GM21367 (cell line): ENCODE data around the gene MCTS1.
A peak's percentile ranks its signal among the peaks of the same experiment; 100 is the strongest.
"Not testable (repeated sequence)": the region's sequence is repeated elsewhere in the genome, so short reads cannot be mapped to it uniquely, and the experiment has no call there.

Experiments used
- ATAC-seq: cut with Tn5 transposase; IDR thresholded peaks from one replicate; pipeline ENCODE4 v1.9.1; 2021; ENCODE audit not compliant: unreplicated experiment

The MCTS1 gene, protein sequence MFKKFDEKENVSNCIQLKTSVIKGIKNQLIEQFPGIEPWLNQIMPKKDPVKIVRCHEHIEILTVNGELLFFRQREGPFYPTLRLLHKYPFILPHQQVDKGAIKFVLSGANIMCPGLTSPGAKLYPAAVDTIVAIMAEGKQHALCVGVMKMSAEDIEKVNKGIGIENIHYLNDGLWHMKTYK

DNA sequence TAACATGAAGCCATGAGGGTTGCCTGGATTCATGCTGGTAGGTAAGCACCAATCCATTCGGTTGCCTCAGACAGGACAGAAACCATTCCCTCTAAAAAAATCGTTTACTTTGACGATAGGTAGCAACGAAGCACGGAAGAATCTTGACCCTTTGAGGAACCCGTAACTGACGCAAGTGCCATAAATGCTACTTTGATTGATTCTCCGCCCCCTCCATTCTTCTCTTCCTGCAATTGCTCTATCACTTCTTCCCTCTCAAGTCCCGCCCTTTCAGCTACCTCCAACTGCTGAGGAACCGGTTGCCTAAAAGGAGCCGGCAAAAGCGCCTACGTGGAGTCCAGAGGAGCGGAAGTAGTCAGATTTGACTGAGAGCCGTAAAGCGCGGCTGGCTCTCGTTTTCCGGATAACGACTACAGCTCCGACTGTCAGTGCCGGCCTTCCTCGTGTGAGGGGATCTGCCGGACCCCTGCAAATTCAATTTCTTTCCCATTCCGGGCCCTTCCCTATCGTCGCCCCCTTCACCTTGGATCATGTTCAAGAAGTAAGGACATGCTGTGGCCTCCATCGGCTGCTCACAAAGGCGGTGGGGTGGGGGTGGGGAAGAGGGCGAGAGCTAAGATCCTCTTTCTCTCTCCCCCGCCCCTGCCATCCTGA is at the start of gene MCTS1:
Gene MCTS1 (plus strand): TSS at position 395 of the 654 bp plus-strand sequence. CDS start 136 bp downstream, at position 531.
- ATAC-seq: peak; percentile 92

DNA sequence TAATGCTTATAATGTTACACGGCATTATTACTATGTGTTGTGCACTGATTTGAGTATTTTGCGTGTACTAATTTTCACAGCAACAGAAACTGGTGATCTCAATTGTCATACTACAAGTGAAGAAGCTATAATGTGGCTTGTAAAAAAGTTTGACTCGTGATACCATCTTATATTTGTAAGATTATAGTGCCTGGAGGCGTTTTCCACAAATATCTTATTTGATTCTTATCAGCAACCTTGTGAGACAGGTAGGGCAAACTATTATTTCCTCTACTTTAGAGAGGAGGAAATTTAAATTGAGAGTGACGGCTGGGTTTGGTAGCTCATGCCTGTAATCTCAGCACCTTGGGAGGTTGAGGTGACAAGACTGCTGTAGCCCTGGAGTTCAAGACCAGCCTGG is 47.6 kb upstream of the MCTS1 start:
- no peak for ATAC-seq

DNA sequence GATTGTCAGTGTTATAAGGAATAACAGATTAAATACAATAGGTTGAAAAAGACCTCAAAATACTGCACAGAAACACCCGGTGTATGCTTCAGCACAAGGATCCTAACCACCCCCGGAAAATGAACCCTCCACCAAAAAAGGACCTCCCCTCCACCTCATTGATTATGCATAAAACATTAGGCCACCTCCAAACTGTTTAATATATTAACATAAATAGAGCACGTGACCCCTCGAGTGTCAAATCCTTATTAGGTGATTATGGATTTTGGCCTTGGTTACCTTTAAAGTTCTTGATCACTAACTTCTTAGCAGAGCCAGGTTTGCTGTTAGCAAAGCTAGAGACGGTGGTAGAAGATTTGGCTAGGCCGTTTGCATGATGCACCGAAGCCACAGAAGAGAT is 44.1 kb upstream of the MCTS1 start:
- ATAC-seq: no peak

DNA sequence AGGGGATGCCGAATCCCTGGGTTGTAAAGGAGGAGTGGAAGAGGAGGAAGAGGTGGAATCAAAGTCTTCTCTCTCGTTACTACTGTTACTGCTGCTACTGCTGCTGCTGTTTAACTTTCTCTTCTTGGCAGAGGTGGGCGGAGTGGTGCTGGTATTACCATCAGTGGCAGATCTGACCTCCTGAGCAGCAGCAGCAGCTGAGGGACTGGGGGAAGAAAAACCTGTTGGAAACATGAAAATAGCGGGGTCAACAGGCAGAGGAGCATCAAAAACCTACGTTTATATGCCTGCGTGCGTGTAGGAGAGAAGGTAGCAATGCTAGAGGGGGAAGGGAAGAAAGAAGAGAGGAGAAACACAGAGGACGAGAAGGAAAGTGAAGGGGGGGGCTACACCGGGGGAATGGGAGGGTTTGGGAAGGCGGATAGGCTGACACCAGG is 43.5 kb upstream of the MCTS1 start:
- ATAC-seq: peak; percentile 30

DNA sequence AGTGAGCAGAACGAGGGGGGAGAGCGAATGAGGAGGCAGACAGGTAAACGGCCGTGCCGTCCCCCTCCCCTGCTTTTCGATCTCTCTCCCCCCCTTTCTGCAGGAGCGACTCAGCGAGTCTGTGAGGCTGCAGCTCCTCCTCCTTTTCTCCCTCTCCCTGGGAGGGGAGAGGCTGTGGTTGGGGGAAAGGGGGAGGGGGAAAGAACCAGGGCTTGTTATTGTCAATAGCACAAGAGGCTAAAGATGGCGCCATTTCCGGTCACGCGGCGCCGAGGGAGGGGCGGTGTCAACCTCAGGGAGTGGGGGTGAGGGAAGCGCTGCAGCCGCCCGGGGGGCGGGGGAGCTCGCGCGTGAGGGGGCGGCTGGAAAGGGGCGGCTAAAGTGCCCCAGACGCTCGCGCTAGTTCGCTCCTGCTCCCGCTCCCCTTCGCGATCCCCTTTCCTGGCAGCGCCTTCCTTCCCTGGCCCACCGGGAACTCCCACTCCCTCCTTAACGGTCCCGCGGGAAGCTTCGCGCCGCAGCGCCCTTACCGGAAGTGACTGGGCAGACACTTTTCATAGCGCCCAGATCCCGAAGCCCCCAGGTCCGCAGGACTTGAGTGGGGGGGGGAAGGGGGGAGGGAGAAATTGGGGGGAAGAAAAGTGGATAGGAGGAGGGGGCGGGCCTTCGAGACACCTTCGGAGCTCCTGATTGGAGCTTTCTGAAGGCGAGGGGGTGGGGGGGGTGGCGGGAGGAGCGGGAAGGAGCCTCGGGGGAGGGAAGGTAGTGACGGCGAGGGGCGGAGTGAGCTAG is 42.9 kb upstream of the MCTS1 start, which contains the start of gene CUL4B:
Gene CUL4B (minus strand): TSS at position 121 of the 792 bp plus-strand sequence. CDS start 324 bp downstream, outside the sequence.
- ATAC-seq: peak; percentile 77

DNA sequence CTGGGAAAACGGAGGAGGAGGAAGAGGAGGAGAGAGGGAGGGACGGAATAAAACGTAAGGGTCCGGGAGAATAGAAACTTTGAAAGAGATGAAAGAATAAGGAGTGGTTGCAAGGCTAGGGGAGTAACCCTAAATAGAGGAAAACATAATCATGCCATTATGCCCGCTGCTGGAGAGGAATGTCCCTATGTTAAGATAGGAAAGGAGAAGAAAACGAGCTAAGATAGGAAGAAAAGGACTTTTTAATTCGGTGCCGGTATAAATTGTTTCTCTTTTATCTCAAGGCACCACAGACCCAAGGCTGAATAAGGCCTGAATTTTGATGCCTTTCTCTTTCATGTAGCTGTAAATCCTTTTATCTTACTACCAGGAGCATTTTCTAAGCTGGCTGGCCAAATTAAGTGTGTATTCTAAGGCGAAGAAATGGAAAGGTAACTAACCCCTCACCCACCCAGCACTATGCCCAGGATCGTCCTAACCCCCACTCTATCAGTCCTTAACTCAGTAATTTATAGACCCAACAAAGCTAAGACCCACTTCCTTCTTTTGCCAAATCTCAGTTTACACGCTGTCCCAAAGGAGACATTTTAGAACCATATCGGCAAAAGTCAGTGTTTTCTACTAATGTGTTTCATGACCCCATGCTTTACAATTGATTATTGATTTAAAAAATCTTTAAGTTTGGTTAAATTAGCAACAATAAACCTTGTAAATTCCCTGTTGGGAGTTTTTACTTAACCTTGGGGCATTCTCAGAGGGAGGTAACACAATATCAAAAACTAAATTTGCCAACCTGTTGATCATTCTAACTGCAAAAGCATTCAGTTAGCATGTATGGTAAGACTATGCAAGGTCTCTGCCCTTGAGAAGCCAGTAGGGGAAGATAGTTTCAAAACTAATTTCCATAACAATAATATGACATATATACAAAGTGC is 42.0 kb upstream of the MCTS1 start:
- no peak for ATAC-seq

DNA sequence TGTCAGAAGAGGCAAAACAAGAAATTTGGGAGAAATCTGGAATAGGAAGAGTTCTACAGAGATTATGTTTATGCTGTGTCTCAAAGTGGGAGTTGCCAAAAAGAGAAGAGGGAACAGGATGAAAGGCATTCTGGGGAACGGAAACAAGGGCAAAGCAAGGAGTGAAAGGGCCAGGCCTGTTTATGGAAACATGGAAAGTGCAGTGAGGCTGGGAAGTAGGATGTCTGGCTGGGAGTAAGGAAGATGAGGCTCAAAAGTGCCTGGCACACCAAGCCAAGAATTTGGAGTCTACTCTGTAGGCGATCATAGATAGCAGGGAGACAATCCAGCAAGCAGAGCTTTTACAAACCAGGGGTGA is 41.4 kb upstream of the MCTS1 start:
- ATAC-seq: no peak

DNA sequence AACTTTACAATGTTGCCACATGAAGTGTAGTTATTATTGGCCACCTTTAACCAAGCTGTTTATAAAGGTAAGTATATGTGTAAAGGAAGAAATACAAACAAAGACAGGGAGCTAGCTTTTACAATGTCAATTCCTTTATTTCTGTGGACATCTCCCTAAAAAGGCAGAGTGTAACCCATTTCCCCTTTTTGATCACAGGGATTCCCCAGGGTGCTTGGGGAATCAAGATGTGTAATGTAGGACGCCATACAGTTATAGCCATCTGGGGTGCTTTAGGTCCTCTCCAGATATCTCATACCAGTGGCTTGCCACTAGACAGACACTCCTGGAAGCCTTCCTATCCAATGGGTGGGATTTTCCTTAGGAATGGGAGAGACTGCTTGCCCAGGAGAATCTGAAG is 39.0 kb upstream of the MCTS1 start:
- ATAC-seq: no peak

DNA sequence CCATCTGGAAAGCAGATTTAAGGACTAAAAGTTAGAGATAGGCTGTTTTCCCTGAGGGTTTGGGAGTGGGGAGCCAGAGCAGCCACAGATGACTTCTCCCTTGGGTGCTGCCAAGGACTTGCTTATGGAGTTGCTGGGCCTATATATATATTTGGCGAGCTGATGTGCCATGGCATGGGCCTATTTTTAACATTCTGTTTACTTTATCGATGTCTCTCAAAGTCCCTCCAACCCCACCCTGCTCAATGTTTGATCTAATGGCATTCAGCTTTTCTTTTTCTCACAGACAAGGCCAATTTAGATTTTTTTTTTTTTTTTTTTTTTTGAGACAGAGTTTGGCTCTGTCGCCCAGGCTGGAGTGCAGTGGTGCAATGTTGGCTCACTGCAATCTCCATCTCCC is 37.1 kb upstream of the MCTS1 start:
- no peak for ATAC-seq

DNA sequence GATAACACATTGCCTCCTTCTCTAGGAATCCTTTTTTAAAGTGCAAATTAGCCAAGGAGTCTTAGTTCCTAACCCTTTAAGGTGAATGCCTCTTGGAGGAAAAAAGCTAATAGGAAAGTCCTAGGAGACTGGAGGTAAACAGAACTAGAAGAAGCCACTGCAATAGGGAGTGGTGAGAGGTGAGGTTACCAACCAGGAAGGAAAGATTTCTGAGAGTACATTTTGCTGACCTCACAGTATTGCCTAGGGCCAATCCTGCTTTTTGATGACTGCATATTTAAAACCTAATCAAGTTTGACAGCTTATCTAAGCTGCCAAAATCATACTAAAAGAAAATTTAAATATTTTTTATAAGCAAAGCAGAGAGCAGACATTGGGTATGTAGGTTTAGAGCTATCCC is 35.9 kb upstream of the MCTS1 start:
- no peak for ATAC-seq

DNA sequence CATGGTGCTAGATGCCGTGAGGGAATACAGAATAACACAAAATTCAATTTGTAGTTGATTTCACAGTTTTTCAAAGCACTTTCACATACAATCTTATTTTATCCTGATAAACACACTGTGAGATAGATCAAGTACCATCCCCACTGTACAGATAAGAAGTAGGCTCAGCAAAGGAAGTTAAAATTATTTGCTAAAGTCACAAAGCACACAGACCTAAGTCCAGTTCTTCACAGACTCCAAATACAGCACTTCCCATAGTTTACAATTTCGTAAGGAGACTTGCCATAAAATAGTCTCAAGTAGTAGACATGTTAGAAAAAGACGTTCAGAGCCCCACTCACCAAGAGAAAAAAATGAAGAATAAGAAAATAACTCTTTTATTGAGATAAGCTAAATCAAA is 35.3 kb upstream of the MCTS1 start:
- no peak for ATAC-seq

DNA sequence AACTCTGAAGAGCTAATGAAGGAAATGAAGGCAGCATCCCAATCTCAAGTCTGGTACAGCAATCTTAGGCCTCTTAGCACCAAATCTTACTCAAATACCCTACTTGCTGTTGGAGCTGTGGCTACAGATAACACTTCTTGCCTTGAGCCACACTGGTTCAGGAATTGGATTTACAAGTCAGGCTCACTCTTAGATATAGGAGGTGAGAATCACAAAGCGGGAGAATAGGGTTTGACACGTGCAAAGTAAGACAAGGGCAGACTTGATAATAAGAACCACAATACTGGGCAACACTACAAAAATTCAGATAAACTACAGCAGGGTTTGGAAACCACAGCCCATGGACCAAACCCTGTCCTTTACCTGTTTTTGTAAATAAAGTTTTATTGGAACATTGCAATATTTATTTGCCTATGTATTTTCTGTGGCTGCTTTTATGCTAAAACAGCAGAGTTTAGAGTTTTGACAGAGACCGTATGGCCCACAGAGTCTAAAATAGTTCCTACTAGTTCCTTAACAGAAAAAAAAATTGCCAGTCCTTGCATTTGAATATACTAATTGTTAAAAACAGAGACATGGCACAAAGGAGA is 33.8 kb upstream of the MCTS1 start:
- ATAC-seq: no peak

DNA sequence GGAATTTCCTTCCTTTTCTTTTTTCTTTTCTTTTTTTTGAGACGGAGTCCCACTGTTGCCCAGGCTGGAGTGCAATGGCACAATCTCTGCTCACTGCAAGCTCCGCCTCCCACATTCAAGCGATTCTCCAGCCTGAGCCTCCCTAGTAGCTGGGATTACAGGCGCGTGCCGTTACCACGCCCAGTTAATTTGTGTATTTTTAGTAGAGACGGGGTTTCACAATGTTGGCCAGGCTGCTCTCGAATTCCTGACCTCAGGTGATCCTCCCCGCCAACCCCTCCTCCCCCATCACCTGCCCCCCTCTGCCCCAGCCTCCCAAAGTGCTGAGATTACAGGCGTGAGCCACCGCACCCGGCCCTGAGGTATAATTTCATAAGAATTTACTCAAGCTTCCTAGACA is 30.1 kb upstream of the MCTS1 start:
- not testable (repeated sequence) for ATAC-seq

DNA sequence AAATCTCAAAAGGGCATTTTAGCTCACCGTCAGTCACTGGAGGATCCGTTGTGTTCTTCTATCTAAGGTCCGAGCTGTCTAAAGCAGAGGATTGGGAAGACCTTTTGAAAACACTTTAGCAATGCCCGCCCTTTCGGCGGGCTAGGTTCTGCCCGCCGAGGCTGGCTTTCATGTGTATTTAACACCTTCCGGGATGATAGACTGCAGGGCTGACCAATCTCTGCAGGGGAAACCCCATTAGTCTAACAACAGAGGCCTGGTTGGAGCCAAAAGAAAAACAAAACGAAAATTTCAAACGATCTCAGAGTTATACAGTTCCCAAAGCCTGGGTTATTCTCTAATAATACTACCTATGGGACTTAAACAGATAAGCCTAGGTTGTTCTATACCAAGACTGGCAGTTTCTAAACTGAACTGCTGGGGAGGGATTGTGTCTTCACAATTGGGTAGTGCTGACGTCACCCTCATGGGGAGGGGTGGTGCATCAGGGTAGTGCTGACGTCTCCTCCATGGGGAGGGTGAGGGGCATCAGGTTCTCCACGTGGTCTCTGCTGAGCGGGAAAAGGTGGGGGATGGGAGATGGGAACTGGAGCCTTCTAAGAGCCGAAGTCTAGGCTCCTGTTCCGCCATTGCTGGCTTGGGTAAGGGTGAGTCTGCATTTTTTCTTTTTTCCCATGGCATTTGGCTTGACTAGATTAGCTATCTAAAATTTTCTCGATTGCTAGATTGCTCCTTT is 28.4 kb upstream of the MCTS1 start:
- ATAC-seq: no peak

DNA sequence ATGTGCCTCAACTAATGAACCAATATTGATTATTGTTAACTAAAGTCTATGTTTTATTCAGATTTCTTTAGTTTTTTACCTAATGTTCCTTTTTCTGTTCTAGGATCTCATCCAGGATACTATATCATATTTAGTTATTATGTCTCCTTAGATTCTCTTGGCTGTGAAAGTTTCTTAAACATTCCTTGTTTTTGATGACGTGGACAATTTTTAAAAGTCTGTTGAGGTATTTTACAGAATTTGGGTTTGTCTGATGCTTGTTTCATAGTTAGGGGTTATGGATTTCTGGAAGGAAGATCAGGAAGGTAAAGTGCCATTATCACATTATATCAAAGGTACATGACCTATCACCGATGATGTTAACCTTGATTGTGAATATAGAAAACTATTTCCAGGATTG is 18.2 kb upstream of the MCTS1 start:
- no peak for ATAC-seq

DNA sequence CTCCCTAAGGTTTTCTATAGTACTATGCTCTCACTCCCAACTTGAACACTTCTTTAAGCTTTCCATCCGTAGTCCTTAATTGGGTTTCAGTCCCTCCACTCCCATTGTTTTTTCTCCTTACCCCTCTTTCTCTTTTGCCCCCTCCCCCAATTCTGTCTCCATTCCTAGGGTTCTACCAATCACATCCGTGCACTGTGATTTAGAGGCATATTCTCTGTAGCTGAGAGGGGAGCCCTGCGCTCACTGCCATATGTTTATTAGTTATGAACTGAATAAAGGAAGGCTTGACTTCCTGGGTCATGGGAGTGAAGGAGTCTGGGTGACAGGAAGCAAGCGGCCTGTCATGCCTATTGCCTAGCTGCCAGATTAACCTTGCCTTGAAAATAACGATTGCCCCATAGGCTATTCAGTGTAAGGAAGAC is 471 bp downstream of the MCTS1 start:
- peak; percentile 54 for ATAC-seq

DNA sequence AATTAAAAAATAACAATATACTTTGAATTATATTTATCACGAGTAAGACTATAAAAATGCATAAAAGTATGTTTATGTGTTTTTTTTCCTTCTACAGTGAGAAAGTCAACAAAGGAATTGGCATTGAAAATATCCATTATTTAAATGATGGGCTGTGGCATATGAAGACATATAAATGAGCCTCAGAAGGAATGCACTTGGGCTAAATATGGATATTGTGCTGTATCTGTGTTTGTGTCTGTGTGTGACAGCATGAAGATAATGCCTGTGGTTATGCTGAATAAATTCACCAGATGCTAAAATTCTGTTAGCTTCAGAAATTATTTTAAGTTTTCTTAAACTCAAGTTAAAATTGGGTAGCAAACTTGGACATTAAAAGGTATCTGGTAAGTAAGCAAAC is 8.2 kb downstream of the MCTS1 start:
- ATAC-seq: no peak

DNA sequence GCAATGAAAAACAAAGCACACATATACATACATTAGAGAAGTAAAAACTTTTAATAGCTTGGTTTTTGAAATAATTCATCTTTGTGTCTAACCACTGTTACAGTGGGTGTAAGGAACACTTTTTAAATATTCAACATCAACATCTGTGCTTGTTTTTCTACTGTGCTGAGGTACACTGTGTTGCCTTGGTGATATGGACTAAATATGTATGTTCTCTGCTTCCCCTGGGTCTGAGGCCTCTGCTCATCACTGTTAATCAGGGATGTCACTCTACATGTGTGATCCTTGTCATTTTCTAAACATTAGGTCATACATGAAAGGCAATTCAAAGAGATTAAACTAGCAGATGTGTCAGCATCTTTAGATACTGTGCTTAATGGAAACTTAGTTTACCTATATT is 10.9 kb downstream of the MCTS1 start:
- no peak for ATAC-seq

DNA sequence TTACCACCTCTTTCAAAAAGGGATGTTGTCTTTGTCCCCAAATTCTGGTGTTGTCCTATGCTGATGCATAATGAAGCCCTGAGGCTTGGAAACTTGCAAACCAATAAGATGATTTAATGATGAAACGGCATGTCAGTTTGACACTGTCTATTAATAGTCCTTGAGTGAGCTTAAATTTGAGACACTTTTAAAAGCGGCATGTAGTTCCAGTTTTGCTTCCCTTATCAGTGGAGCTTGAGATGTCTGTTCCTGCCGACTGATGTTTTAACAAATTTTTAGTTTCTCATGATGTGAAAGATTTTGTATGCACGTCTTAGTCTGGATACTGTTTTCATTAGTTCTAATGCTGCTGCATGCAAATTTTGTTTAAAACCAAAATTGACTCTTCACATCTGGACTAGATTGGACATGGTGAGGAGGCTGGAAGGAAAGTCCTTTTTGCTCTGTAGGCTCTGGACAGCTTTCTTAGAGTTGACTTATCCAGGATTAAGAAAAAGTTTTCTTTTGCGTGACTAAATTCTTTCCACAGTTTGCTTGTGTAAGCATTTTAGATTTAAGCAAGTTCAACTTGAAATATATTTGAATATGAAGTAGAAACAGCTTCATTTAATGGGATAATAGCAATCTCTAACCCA is 14.2 kb downstream of the MCTS1 start:
- peak; percentile 65 for ATAC-seq
